Measurements from ENCODE around the gene SCN4A. TPM values are rescaled to one million over a fixed set of nuclear protein-coding genes. Genes with fewer than 3 reads are reported as not detected.
A peak's percentile ranks its signal among the peaks of the same experiment; 100 is the strongest.

Gene SCN4A
- total and polyA plus RNA-seq, 2 of the 13 experiments (the other 11 are each of a cell fraction or from before 2014, with no cell fraction given), result 0.02 to 0.03 TPM

DNA sequence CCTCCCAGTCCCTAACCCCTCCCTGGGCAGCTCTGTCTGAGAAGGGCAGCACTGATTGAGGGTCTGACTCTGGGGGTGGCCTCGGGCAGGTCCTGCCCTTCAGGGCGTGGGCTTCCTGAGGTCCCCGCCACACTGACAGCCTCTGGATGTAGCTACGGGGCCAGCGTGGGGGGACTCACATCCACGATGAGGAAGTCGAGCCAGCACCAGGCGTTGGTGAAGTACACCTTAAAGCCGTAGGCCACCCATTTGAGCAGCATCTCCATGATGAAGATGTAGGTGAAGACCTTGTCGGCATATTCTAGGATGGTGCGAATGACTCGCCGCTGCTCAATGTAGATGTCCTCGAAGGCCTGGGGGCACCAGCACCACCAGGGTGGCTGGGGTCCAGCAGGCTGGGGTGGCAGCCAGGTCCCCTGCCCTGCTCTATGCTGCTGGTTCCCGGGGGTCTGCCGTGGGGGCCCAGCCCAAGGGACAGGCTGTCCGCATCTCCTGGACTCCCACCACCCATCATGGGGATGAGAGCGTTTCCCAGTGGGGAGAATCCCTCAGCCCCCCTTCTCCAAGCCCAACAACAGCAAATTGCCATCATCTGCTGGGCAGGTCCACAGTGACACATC lies 24.9 kb downstream of the SCN4A start:
- intact Hi-C loops (cut with micrococcal nuclease; ENCODE audit: unreplicated experiment), result no loop called here
- Histone ChIP-seq H3K4me3 (replicated peaks in 1 of 3; ENCODE audit: insufficient read depth in 1 of 3, low read depth in 2 of 3, low read length in 3 of 3) (no peak overlapping the region), H3K9me3 (ENCODE audit: low read length) (no peaks in the 10 kb centered on the region), H3K27me3 (ENCODE audit: control insufficient read depth in 1 of 2, insufficient read depth in 2 of 2, low read length in 2 of 2) (peaks cover 24 to 55% of the 10 kb centered on the region in 2 experiments; a peak in 4 of 5 replicates), H2AFZ (ENCODE audit: low read length) (no peak overlapping the region), H3K4me1 (ENCODE audit: insufficient read depth, low read length) (peaks cover 26% of the 10 kb centered on the region), H3K27ac (ENCODE audit: extremely low read length, insufficient read depth, low read length) (no peak overlapping the region), H3K4me2 (ENCODE audit: low read depth, low read length) (no peak overlapping the region), H3K9ac (ENCODE audit: insufficient read depth, low read depth, low read length) (no peak overlapping the region), H3K36me3 (replicated peaks in 1 of 2; ENCODE audit: control insufficient read depth in 1 of 2, insufficient read depth in 2 of 2, low read length in 2 of 2) (no peaks in the 10 kb centered on the region), H4K20me1 (ENCODE audit: insufficient read depth, low read length) (no peaks in the 10 kb centered on the region), H3K79me2 (ENCODE audit: insufficient read depth, low read length) (no peaks in the 10 kb centered on the region)
- no peak for FAIRE-seq
- no TSS peak for BruUV-seq (replicated peaks)
- ChIA-PET POLR2A (no interaction called here), CTCF (ENCODE audit: low intra/inter-chr PET ratio, low total read pairs) (interaction anchor here (3.4 kb wide), 1 partner anchor 29 kb away, joined by 25 read pairs; the partner anchor contains the start of gene GH1)
- no peak for TF ChIP-seq ARNT2 (CRISPR knock-in tag; IDR thresholded peaks at IDR 0.05; ENCODE audit: low read depth)
- TF ChIP-seq NBN (conservative IDR thresholded peaks at IDR 0.05), result no peak
- ATAC-seq, result no peak
- 31% methylated on average over 14 of the region's 18 CpGs for WGBS (ENCODE audit: low lambda C conversion rate)
- in situ Hi-C loops (cut with HindIII; ENCODE audit: extremely low pct_ligation_motif_present, low pct_unique_long_range_greater_than_20kb), result loop anchor here (5.0 kb wide), 1 partner anchor 36 kb away; the partner anchor contains the start of gene CSHL1
- no peak for DNase-seq (ENCODE audit: low spot score)

- FAIRE-seq (peak; percentile 81), DNase-seq (ENCODE audit: low spot score) (peak; percentile 48), ATAC-seq (peak; percentile 83)
- Histone ChIP-seq H3K79me2 (ENCODE audit: insufficient read depth, low read length) (no peaks in the 10 kb centered on the region), H4K20me1 (ENCODE audit: insufficient read depth, low read length) (no peaks in the 10 kb centered on the region), H3K27ac (ENCODE audit: extremely low read length, insufficient read depth, low read length) (no peak overlapping the region), H3K4me1 (ENCODE audit: insufficient read depth, low read length) (peaks cover 26% of the 10 kb centered on the region), H3K4me3 (replicated peaks in 1 of 3; ENCODE audit: insufficient read depth in 1 of 3, low read depth in 2 of 3, low read length in 3 of 3) (peak overlapping the region in 2 of 3 experiments; percentile 35 to 66; a peak in 3 of 6 replicates), H3K9ac (ENCODE audit: insufficient read depth, low read depth, low read length) (no peak overlapping the region; the same call in 1 of the 2 replicates), H3K4me2 (ENCODE audit: low read depth, low read length) (peak overlapping the region; percentile 92), H3K36me3 (replicated peaks in 1 of 2; ENCODE audit: control insufficient read depth in 1 of 2, insufficient read depth in 2 of 2, low read length in 2 of 2) (no peaks in the 10 kb centered on the region), H3K27me3 (ENCODE audit: control insufficient read depth in 1 of 2, insufficient read depth in 2 of 2, low read length in 2 of 2) (peaks cover 19 to 44% of the 10 kb centered on the region in 2 experiments; a peak in 4 of 5 replicates), H2AFZ (ENCODE audit: low read length) (no peak overlapping the region), H3K9me3 (ENCODE audit: low read length) (no peaks in the 10 kb centered on the region)
- ChIA-PET CTCF (ENCODE audit: low intra/inter-chr PET ratio, low total read pairs) (interaction anchor here (1.1 to 3.4 kb wide), 4 partner anchors 27 to 79 kb away, joined by 4 to 25 read pairs (median 8); partner anchors contain the start of genes CSHL1 and GH1), POLR2A (interaction anchor here (0.7 to 1.6 kb wide), 5 partner anchors 10 to 173 kb away, joined by 4 to 10 read pairs (median 4); partner anchors contain the start of genes CCDC47, DDX42 and GH1)
- no TSS peak for BruUV-seq (replicated peaks)
- WGBS (ENCODE audit: low lambda C conversion rate), result 7% methylated on average over 16 of the region's 20 CpGs
- in situ Hi-C loops (cut with HindIII; ENCODE audit: extremely low pct_ligation_motif_present, low pct_unique_long_range_greater_than_20kb) (loop anchor here (5.0 kb wide), 1 partner anchor 34 kb away; the partner anchor contains the start of gene CSHL1), intact Hi-C loops (cut with micrococcal nuclease; ENCODE audit: unreplicated experiment) (no loop called here)
- TF ChIP-seq FOXJ3 (CRISPR knock-in tag; IDR thresholded peaks at IDR 0.05; ENCODE audit: borderline replicate concordance) (no peak), PPARG (CRISPR knock-in tag; conservative IDR thresholded peaks at IDR 0.05) (no peak), POGZ (CRISPR knock-in tag; IDR thresholded peaks at IDR 0.05) (no peak; the same call in none of the 2 replicates), SIN3A (IDR thresholded peaks at IDR 0.05; ENCODE audit: borderline replicate concordance, low read depth, low read length) (no peak), GFI1 (CRISPR knock-in tag; IDR thresholded peaks at IDR 0.05; ENCODE audit: borderline replicate concordance) (no peak), ZNF34 (CRISPR knock-in tag; IDR thresholded peaks at IDR 0.05; ENCODE audit: borderline replicate concordance) (0 out of 2 replicates have a peak, but pooled peaks have one; percentile 91), SAP130 (CRISPR knock-in tag; IDR thresholded peaks at IDR 0.05; ENCODE audit: low read depth) (no peak), ESRRA (CRISPR knock-in tag; IDR thresholded peaks at IDR 0.05; ENCODE audit: low read depth) (peak; percentile 68; the same call in 1 of the 2 replicates), CEBPG (CRISPR knock-in tag; IDR thresholded peaks at IDR 0.05) (no peak), GATAD2A (CRISPR knock-in tag; IDR thresholded peaks at IDR 0.05) (no peak), SYNCRIP (IDR thresholded peaks at IDR 0.05; ENCODE audit: insufficient read depth, low read depth, low read length) (no peak), ZNF557 (CRISPR knock-in tag; IDR thresholded peaks at IDR 0.05) (no peak), ZNF724P (CRISPR knock-in tag; IDR thresholded peaks at IDR 0.05; ENCODE audit: borderline replicate concordance) (no peak), MEF2D (CRISPR knock-in tag; IDR thresholded peaks at IDR 0.05) (peak; percentile 79; the same call in 1 of the 2 replicates)
Observed at GRCh38 chr17:63946440-63947363, 26.0 kb downstream of the SCN4A start.

Data from HepG2 (cell line).